Measurements from ENCODE around the gene COL3A1. TPM values are rescaled to one million over a fixed set of nuclear protein-coding genes. Genes with fewer than 3 reads are reported as not detected.

Gene COL3A1
- total and polyA plus RNA-seq, 2 experiments from 2014 or later, result 6,699 to 8,329 TPM

DNA sequence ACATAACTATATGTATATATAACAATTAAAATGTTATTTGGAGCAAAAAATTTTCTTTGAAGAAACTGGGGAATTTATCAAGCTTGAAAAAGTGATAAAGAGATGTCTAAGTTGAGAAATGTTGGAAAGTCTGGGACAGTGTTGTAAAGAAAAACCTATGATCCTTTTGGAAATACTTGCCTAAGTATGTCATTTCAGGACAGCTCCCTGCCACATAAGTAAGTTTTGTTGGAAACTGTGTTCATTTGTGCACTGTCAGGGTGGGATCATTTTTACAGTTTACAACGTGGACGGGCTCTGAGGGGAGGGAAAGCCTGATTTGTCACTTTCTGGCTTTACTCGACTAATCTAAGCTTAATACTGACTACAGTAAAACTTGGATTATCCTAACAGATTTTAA lies 10.4 kb upstream of the COL3A1 start:
- H2AFZ ChIP-seq, result no peak overlapping the region
- no peak overlapping the region for H3K4me3 ChIP-seq

DNA sequence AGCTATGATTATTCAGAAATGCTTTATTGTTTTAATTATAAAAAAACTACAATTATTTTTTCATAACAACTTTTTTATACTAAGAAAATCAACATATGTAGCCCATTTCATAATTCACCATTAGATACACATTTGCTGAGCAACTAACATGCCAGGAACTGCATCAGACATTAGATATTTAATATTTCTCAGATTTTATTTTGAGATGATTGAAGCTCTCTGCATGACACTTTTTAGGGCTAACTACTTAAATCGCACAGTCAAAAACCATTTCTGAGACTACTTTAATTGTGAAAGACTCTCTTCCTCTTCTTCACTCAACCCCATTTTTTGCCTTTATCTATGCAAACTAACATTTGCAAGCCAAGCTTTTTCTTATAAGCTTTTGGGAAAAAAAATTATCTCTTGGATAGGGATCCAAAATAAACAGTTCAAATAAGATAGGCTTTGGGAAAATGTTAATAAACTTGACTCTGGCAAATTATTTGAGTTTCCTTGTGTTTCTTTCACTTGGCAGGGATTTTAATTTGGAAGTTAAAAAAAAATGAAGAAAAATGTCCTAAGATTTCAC lies 9.1 kb upstream of the COL3A1 start:
- WGBS (ENCODE audit: low lambda C conversion rate, missing lambda C conversion rate), result 94% methylated on average over 1 of the region's 1 CpG

More for the DNA sequence above, 10.4 kb upstream of the COL3A1 start:
- no peaks in the 10 kb centered on the region for H3K9me3 ChIP-seq (ENCODE audit: low read depth)
- TF ChIP-seq EZH2phosphoT487 (IDR thresholded peaks at IDR 0.05; ENCODE audit: low read depth, severe bottlenecking, unreplicated experiment), result no peak
- no peak for TF ChIP-seq EZH2 (IDR thresholded peaks at IDR 0.05; ENCODE audit: borderline replicate concordance)
- TF ChIP-seq, protein P1, sequence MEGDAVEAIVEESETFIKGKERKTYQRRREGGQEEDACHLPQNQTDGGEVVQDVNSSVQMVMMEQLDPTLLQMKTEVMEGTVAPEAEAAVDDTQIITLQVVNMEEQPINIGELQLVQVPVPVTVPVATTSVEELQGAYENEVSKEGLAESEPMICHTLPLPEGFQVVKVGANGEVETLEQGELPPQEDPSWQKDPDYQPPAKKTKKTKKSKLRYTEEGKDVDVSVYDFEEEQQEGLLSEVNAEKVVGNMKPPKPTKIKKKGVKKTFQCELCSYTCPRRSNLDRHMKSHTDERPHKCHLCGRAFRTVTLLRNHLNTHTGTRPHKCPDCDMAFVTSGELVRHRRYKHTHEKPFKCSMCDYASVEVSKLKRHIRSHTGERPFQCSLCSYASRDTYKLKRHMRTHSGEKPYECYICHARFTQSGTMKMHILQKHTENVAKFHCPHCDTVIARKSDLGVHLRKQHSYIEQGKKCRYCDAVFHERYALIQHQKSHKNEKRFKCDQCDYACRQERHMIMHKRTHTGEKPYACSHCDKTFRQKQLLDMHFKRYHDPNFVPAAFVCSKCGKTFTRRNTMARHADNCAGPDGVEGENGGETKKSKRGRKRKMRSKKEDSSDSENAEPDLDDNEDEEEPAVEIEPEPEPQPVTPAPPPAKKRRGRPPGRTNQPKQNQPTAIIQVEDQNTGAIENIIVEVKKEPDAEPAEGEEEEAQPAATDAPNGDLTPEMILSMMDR (IDR thresholded peaks at IDR 0.05; ENCODE audit: poor library complexity), result no peak
- H4K20me1 ChIP-seq (ENCODE audit: insufficient read depth, poor library complexity, severe bottlenecking), result no peaks in the 10 kb centered on the region
- H3K4me1 ChIP-seq (ENCODE audit: insufficient read depth), result no peaks in the 10 kb centered on the region
- H3K27ac ChIP-seq, result peak overlapping the region; percentile 43
- H3K27me3 ChIP-seq, result no peaks in the 10 kb centered on the region
- whole genome bisulfite sequencing (ENCODE audit: low lambda C conversion rate, missing lambda C conversion rate), result 58% methylated on average over 3 of the region's 3 CpGs
- H3K9me2 ChIP-seq (replicated peaks; ENCODE audit: insufficient read depth), result no peaks in the 10 kb centered on the region
- DNase-seq (ENCODE audit: low spot score), result no peak
- H3K36me3 ChIP-seq (replicated peaks; ENCODE audit: insufficient read depth, low read depth), result no peaks in the 10 kb centered on the region
- peak overlapping the region; percentile 23 for H3K4me2 ChIP-seq
- H3K79me2 ChIP-seq, result no peaks in the 10 kb centered on the region

DNA sequence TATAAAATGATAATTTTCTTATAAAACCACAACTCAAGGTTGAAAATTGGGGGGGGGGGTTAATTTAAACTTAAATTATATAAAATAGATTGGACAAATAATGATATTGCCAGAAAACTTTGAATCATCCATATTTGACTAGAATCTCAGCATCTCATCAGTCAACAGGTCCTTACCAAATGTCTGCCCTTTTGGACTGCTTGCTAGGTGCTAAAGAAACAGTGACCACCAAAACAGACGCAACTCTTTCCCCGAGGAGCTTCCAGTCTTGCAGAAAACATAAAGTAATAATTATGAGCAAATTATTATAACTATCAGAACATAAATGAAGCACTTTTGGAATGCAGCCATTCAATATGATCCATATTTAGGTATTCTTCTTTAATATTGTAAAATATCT lies 8.6 kb upstream of the COL3A1 start:
- Histone ChIP-seq H3K27ac (peak overlapping the region; percentile 24), H3K9me3 (ENCODE audit: low read depth) (no peaks in the 10 kb centered on the region), H3K9me2 (replicated peaks; ENCODE audit: insufficient read depth) (no peaks in the 10 kb centered on the region), H3K36me3 (replicated peaks; ENCODE audit: insufficient read depth, low read depth) (no peaks in the 10 kb centered on the region), H2AFZ (no peak overlapping the region), H3K4me3 (no peak overlapping the region), H3K79me2 (peaks cover 4% of the 10 kb centered on the region), H3K4me2 (no peak overlapping the region), H4K20me1 (ENCODE audit: insufficient read depth, poor library complexity, severe bottlenecking) (no peaks in the 10 kb centered on the region), H3K4me1 (ENCODE audit: insufficient read depth) (peaks cover 5% of the 10 kb centered on the region), H3K27me3 (no peaks in the 10 kb centered on the region)
- TF ChIP-seq EZH2phosphoT487 (IDR thresholded peaks at IDR 0.05; ENCODE audit: low read depth, severe bottlenecking, unreplicated experiment) (no peak), EZH2 (IDR thresholded peaks at IDR 0.05; ENCODE audit: borderline replicate concordance) (no peak)
- TF ChIP-seq, protein P1 (IDR thresholded peaks at IDR 0.05; ENCODE audit: poor library complexity), result no peak
- WGBS (ENCODE audit: low lambda C conversion rate, missing lambda C conversion rate), result 92% methylated on average over 2 of the region's 2 CpGs
- no peak for DNase-seq (ENCODE audit: low spot score)

More for the DNA sequence above, 9.1 kb upstream of the COL3A1 start:
- no peaks in the 10 kb centered on the region for H3K79me2 ChIP-seq
- no peaks in the 10 kb centered on the region for H3K27me3 ChIP-seq
- H3K9me3 ChIP-seq (ENCODE audit: low read depth), result no peaks in the 10 kb centered on the region
- no peaks in the 10 kb centered on the region for H3K36me3 ChIP-seq (replicated peaks; ENCODE audit: insufficient read depth, low read depth)
- H3K4me3 ChIP-seq, result no peak overlapping the region
- H2AFZ ChIP-seq, result no peak overlapping the region
- peak overlapping the region; percentile 43 for H3K27ac ChIP-seq
- no peaks in the 10 kb centered on the region for H4K20me1 ChIP-seq (ENCODE audit: insufficient read depth, poor library complexity, severe bottlenecking)
- no peak overlapping the region for H3K4me2 ChIP-seq
- TF ChIP-seq EZH2phosphoT487 (IDR thresholded peaks at IDR 0.05; ENCODE audit: low read depth, severe bottlenecking, unreplicated experiment) (no peak), EZH2 (IDR thresholded peaks at IDR 0.05; ENCODE audit: borderline replicate concordance) (no peak)
- TF ChIP-seq, protein P1 (IDR thresholded peaks at IDR 0.05; ENCODE audit: poor library complexity), result no peak
- DNase-seq (ENCODE audit: low spot score), result no peak
- no peaks in the 10 kb centered on the region for H3K9me2 ChIP-seq (replicated peaks; ENCODE audit: insufficient read depth)
- peaks cover 5% of the 10 kb centered on the region for H3K4me1 ChIP-seq (ENCODE audit: insufficient read depth)

Data from hepatocyte (in vitro differentiated cells).